PFSK-1 (cell line): Measurements from ENCODE around the gene MT1X.

ENCODE experiments used
- FOXP2 ChIP-seq: optimal IDR thresholded peaks from 2 replicates; pipeline ENCODE3; 2011; ENCODE audit warnings: borderline replicate concordance, control low read depth, inconsistent platforms; ENCODE audit not compliant: insufficient read depth; ENCODE audit errors: extremely low read length, extremely low read depth
- POLR2AphosphoS5 ChIP-seq: IDR thresholded peaks from 2 replicates; pipeline ENCODE4 v1.6.1; 2012; ENCODE audit warnings: low read depth, mild to moderate bottlenecking, control low read depth, low read length, moderate library complexity
- SIN3A ChIP-seq: IDR thresholded peaks from 2 replicates; pipeline ENCODE4 v1.6.1; 2012; ENCODE audit warnings: mild to moderate bottlenecking, low read length, moderate library complexity, borderline replicate concordance; ENCODE audit not compliant: insufficient read depth
- TAF1 ChIP-seq: IDR thresholded peaks from 2 replicates; pipeline ENCODE4 v1.6.1; 2012; ENCODE audit warnings: low read length, control low read depth, borderline replicate concordance; ENCODE audit not compliant: insufficient read depth
- TF ChIP-seq, protein P1 (sequence below), 2 experiments: IDR thresholded peaks; 2 replicates each; pipeline versions ENCODE4 v1.6.1 to v1.8.0; 2011 to 2012; ENCODE audit warnings: low read depth in 2 of 2, low read length in 2 of 2, control low read depth in 1 of 2, inconsistent platforms in 1 of 2, mild to moderate bottlenecking in 1 of 2, moderate library complexity in 1 of 2; ENCODE audit not compliant: insufficient read depth in 1 of 2

Gene MT1X

DNA sequence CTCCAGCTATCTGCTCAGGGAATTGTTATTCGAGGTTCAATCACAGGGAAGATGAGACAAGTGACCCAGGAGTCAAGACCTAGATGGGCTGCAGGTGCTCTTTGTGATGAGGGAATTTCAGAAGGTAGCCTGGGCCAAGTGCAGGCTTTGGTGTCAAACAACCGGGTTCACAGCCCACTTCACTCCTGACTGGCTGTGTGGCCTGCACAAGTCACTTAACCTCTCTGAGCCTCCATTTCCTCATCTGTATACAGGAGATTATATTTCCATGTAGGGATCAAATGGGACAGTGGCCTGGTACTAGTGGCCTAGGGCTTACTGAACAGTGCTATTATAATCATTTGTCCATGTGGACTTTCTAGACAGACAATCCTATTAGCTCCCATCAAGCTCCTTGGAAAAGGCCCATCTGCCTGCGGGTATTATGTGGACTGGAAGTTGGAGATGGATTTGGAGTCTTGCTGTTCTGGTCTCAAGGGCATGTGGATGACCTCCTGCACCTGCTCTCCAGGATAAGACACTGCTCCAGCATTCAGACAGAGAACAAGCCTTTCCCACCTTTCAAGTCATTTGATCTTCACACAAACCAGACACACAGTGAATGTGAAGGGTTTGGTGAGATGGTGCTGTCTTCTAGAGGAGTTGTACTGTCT lies 3.1 kb upstream of the MT1X start:
- no peak for TF ChIP-seq SIN3A
- no peak for TF ChIP-seq POLR2AphosphoS5
- no peak for TF ChIP-seq FOXP2
- TF ChIP-seq, protein P1, sequence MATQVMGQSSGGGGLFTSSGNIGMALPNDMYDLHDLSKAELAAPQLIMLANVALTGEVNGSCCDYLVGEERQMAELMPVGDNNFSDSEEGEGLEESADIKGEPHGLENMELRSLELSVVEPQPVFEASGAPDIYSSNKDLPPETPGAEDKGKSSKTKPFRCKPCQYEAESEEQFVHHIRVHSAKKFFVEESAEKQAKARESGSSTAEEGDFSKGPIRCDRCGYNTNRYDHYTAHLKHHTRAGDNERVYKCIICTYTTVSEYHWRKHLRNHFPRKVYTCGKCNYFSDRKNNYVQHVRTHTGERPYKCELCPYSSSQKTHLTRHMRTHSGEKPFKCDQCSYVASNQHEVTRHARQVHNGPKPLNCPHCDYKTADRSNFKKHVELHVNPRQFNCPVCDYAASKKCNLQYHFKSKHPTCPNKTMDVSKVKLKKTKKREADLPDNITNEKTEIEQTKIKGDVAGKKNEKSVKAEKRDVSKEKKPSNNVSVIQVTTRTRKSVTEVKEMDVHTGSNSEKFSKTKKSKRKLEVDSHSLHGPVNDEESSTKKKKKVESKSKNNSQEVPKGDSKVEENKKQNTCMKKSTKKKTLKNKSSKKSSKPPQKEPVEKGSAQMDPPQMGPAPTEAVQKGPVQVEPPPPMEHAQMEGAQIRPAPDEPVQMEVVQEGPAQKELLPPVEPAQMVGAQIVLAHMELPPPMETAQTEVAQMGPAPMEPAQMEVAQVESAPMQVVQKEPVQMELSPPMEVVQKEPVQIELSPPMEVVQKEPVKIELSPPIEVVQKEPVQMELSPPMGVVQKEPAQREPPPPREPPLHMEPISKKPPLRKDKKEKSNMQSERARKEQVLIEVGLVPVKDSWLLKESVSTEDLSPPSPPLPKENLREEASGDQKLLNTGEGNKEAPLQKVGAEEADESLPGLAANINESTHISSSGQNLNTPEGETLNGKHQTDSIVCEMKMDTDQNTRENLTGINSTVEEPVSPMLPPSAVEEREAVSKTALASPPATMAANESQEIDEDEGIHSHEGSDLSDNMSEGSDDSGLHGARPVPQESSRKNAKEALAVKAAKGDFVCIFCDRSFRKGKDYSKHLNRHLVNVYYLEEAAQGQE (IDR thresholded peaks at IDR 0.05; ENCODE audit: insufficient read depth in 1 of 2, low read depth in 2 of 2, low read length in 2 of 2), result no peak
- TF ChIP-seq TAF1, result no peak

DNA sequence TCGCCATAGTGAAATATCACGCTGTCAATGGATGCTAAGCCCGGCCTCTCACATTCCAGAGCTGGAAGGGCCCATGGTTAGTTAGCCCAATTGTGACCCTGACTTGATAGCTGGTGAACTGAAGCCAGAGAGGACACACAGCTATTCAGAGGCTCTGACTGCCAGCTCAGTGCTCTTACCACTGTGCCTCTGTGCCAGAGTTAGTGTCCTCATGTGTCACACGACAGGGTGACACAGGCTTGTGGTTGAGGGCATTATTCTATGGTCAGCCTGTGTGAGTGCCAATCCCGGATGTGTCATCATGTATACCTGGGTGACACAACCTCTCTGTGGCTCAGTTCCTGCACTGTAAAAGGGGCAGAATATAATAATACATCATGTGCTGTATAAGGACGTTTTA lies 2.5 kb upstream of the MT1X start:
- TF ChIP-seq FOXP2 (no peak), SIN3A (no peak), POLR2AphosphoS5 (no peak), TAF1 (no peak)
- TF ChIP-seq, protein P1 (IDR thresholded peaks at IDR 0.05; ENCODE audit: insufficient read depth in 1 of 2, low read depth in 2 of 2, low read length in 2 of 2), result no peak

GRCh38 chr16:56682703-56683397 lies 580 bp downstream of the MT1X start:
- TF ChIP-seq TAF1 (no peak), FOXP2 (no peak), SIN3A (no peak), POLR2AphosphoS5 (no peak)
- TF ChIP-seq, protein P1 (IDR thresholded peaks at IDR 0.05; ENCODE audit: insufficient read depth in 1 of 2, low read depth in 2 of 2, low read length in 2 of 2), result no peak

DNA sequence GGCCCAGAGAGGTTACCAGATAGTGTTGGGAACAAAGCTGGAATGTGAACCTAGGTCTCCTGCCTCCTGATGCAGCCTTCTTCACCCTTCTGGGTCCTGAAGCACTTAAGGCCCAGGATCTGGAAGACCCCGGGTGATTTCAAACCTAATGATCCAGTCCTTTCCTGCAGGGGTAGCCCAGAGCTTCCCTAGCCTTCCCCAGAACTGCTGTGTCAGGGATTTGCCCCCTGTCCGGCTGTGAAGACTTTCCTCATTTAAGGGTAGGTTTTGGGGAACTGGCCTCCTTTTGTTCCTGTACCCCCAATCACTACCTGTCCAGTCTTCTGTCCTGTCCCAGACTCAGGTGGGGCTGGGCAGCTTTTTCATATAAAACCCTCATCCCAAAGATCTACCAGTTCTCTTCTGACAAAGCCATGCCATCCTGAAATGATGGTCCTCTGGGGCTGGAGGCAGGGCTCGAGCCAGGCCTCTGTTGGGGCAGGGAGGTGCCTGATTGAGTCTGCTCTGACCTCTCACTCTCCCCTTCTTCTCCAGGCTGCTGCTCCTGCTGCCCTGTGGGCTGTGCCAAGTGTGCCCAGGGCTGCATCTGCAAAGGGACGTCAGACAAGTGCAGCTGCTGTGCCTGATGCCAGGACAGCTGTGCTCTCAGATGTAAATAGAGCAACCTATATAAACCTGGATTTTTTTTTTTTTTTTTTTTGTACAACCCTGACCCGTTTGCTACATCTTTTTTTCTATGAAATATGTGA lies 1.3 kb downstream of the MT1X start:
- TF ChIP-seq, protein P1 (IDR thresholded peaks at IDR 0.05; ENCODE audit: insufficient read depth in 1 of 2, low read depth in 2 of 2, low read length in 2 of 2), result no peak
- no peak for TF ChIP-seq POLR2AphosphoS5
- TF ChIP-seq SIN3A, result no peak
- no peak for TF ChIP-seq FOXP2
- no peak for TF ChIP-seq TAF1
